Medulla oblongata (tissue), 1 donor: ENCODE data around the gene KRT38.
"Not testable (repeated sequence)": the region's sequence is repeated elsewhere in the genome, so short reads cannot be mapped to it uniquely, and the experiment has no call there.

Experiments used
- DNase-seq: peaks from one replicate; pipeline ENCODE4 v3.0.0-alpha.2; 2015; ENCODE audit errors: extremely low spot score

Gene KRT38

DNA sequence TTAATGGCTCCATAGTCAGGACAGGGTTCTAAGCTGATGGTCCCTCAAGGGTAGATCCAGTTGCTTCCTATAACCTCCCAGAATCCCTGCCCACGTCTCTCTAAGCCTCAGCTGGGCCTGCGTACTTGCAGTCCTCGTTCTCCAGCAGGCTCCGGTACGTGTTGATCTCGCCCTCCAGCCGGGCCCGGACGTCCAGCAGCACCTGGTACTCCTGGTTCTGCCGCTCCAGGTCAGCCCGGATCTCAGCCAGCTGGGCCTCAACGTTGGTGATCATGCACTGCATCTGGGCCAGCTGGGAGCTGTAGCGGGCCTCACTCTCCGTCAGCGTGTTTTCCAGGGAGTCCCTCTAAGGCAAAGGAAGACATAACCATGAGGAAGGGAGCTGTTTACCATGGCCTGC, 21.9 kb upstream of the KRT38 start:
- no peak for DNase-seq

DNA sequence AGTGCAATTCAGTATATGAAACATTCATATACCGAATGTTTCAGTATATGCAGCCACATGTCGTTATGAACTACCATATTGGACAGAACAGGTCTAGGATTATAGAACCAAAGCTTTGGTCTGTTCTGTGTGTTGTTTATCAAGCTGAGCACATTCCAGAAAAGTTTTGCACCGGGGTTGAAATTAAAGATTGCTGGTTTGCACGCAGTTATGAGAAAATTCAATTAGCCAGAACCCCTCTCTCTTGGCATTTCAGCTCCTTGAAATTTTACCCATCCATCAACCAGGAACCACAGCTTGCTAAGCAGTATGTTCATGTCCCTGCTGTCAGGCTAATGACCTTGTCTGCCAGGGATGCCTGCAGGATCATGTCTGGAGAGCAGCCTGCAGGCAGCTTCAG, 16.9 kb upstream of the KRT38 start:
- DNase-seq: no peak

- DNase-seq: no peak
Measured at GRCh38 chr17:41456204-41456603, 15.4 kb upstream of the KRT38 start.

GRCh38 chr17:41455236-41455635, 14.5 kb upstream of the KRT38 start:
- no peak for DNase-seq

DNA sequence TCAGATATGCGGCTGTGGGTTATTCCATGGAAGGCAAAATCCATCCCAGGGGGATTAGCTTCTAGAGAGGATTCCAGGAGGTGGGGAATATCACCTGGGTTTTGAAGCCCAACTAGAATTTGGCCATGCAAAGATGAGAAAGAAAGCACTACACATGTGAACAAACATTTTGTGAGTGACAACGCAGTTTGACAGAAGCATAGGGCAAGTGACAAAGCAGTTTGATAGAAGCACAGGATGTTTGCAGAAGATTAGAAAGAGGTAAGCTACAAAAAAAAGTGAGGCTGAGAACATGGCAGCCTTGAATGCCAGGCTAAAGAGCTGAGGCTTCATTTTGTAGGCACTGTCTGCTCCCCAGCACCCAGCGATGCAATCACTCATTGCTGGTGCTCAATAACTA, 12.3 kb upstream of the KRT38 start:
- no peak for DNase-seq

- DNase-seq: peak; percentile 9
Measured at GRCh38 chr17:41452281-41452680, 11.5 kb upstream of the KRT38 start.

- no peak for DNase-seq
Measured at GRCh38 chr17:41451154-41451728, 10.5 kb upstream of the KRT38 start.

DNA sequence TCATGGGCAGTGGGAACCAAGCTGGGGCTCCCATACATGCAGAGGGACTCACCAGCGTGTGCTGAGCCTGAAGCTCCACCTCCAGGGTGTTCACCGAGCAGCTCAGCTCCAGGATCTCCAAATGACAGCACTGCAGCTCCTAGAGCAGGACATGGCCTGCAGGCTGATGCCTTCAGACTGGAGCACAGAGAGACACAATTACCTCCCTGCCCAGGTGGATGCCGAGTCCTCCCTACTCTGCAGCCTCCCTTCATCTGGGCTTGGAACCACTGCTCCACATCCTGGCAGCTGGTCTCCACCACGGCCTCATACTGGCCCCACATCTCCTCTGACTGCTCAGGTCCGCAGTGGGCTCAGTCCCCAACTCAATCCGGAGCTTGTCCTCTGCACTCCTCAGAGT, 8.2 kb upstream of the KRT38 start:
- DNase-seq: no peak

DNA sequence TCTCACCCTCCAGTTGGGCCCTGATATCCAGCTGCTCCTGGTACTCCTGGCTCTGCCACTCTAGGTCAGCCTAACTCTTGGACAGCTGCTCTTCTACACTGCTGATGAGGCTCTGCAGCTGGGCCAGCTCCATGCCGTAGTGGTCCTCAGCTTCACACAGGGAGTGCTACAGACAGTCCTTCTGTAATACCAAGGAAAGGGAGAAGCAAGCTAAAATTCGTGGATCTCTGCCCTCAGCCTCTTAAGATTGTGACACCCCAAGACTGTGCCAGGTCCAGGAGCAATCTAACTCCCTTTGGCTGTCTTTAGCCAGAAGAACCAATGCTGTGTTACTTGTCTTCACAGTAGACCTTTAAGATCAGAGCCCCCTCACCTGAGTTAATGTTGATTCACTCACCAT, 7.7 kb upstream of the KRT38 start:
- DNase-seq: no peak

DNA sequence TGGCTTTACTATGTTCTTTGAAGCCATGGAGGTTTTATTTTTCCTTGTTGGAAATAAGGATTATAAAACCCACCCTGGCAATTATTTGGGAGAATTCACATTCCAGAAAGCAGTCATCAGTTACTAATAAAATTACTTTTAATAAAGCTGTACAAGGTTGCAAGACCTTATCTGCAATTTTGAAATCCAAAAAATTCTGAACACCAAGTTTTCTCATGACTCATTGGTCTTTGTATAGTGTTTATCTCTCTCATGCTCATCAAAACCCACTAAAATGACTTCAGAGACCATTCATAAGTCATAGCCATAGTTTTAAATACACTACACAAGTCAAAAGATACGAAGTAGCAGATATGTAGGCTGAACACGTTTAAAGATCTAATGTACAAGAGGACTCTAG, 6.0 kb upstream of the KRT38 start:
- DNase-seq: no peak

DNA sequence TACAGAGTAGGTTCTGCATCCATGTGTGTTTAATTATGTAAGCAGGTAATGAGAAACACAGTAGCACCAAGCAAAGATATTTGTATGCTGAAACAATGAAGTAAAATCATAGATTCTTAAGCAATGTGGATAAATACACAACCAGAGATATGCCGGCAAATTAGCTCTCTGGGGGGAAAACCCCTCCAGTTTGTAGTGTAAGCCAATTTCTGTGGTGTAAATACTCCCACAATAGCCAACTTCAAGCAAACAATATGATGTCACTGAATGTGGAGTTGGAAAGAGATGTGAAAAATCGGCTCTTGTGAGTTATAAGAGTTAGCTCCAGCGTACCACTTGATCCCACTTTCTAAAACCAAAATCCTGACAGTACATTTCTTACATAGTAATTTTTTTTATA, 3.9 kb upstream of the KRT38 start:
- no peak for DNase-seq

DNA sequence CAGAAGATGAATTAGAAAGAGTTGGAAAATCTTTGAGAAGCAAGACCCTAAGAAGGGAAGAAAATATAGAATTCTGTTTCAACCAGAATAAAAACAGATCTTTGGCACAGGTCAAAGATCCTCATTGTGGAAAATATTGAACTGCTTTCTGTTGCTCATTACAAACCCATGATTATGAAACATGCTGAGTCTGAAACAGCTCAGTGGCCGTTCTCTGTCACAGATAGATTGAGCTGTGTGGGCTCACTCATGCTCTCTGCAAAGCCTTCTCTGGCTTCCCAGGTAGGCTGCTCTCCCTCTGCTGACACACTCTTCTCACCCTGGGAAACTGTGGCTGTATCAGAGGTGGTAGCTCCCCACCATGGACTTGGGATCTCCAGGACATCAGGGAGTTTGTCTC, 3.4 kb upstream of the KRT38 start:
- no peak for DNase-seq

DNA sequence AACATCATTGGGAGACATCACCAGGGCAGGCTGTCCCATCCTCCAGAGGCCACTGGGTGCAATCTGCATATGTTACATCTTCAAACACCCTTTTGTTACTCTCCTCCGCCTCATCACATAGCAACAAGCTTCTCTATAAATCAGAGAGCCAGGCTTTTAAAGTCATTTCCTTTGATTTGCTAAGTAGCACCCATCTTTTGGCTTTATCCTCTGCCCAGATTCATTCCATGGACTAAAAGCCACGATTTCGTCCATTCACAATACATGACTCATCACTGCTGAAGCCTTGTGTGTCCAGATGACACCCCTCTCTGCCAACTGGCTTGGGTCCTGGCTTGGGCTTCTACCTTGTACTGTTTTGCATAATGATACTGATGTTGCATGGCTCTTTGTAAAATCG, 2.0 kb upstream of the KRT38 start:
- no peak for DNase-seq

- DNase-seq: no peak
Measured at GRCh38 chr17:41439375-41439774, 1.4 kb downstream of the KRT38 start.

DNA sequence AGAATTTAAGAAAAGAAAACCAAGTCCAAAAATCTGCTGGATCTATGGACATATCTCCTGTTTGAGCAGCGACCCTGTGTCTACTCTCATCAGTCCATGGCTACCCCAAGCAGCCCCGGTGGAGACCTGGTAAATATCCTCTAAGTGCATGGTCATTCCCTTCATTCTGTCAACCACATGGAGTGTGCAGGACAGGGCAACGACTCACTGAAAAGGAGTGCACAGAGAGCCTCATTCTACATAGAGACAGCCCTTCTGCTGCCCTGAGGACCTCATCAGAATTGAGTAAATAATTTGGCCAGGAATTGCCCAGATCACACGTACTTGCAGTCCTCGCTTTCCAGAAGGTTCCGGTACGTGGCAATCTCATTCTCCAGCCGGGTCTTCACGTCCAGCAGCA, 3.0 kb downstream of the KRT38 start:
- no peak for DNase-seq

DNA sequence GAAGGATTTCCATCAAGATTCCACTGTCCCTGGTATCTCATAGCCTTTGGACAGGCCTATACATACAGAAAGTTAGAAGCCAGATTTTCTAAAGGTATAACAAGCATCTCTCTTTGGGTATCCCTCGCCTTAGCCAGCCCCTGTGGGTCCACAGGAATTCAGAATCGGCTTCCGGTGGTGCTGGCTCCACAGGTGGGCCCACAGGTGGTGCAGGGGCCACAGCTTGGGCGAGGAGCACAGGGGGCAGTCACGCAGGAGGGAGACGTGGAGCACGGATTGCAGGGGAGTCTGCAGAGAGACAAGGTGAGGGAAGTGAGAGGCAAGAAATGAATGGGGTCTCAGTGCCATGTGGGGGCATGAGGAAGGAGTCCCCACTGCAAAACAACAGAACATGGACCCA, 3.5 kb downstream of the KRT38 start:
- no peak for DNase-seq

GRCh38 chr17:41434415-41434814, 6.4 kb downstream of the KRT38 start:
- no peak for DNase-seq

DNA sequence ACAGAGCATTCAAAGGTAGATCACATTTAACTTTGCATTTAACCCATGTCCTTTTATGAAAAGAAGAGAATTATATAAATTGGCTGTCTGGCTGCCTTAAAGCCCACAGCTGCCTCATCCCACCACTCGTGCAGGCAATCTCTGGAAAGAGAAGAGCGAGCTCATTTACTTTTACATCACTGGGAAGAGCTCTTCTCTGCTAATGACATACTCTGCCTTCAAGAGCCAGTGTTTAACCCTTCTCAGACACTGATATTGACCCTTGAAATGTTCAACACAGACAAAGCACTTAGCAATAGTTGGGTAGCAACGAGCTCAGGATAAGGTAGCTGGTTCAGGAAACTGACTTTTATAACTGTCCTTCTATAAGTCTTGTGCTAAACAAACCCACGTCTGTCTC, 6.8 kb downstream of the KRT38 start:
- no peak for DNase-seq

- no peak for DNase-seq
Measured at GRCh38 chr17:41433586-41433985, 7.2 kb downstream of the KRT38 start.

DNA sequence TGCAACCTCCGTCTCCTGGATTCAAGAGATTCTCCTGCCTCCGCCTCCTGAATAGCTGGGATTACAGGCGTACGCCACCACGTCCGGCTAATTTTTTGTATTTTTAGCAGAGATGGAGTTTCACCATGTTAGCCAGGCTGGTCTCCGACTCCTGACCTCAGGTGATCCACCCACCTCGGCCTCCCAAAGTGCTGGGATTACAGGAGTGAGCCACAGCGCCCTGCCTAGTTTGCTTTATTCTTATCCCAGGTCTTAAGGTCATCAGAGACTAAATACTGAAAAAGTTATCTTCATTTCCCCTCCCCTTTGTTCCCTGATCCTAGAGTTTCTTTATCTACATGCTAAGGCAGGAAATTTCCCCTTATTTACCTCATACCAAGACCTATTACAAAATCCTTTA, 10.4 kb downstream of the KRT38 start:
- not testable (repeated sequence) for DNase-seq

DNA sequence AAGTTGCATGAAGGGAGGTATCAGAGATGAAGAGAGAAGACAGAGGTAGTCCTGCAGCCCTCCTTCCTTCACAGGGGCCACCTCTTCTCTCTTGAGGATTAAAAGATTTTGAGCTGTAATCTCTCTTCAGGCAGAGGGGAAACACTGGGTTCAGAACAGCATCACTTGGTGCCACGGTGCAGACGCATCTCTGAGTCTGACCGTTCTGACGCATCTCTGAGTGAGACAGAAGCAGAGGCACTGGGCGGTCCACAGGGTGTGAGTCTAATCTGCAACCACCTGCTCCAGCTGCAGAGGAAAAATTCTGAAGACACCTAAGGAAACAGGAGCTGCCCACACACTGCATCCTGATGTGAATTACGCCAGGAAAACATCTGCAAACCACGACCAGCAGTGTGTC, 11.1 kb downstream of the KRT38 start:
- no peak for DNase-seq

DNA sequence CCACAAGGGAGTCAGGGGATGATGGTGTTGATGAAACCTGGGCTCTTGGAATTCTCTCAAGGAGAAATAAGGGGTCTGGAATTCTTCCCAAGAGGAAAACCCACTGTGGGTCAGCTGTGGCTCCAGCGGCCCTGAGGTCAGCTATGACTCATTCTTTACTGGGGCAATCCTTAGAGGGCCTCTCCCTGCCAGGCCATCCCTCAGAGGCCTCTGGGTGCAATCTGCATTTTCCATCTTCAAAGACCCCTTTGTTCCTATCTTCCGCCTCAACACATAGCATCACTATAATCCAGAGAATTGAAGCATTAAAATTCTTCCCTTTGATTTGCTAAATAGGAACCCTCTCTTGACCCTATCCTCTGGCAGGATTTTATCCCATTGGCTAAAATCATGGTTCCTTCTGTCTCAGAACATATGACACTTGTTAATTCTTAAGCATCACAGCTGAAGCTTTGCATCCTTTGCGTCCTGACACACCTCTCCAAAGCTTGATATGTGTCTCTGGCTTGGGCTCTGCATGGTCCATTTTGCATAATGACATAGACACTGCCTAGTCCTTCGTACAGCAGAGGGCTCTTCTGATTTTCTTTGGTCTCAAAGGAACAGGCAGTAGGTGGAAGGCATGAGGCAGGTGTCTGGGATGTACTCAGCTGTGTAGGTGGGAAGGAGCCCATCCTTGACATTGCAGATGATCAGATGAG, 12.0 kb downstream of the KRT38 start:
- no peak for DNase-seq

GRCh38 chr17:41424111-41424635, 16.6 kb downstream of the KRT38 start, which contains the start of gene KRT37:
Gene KRT37, minus strand, starts transcription at chr17:41424585. Its CDS starts 62 bp downstream, at chr17:41424523.
- DNase-seq: no peak

DNA sequence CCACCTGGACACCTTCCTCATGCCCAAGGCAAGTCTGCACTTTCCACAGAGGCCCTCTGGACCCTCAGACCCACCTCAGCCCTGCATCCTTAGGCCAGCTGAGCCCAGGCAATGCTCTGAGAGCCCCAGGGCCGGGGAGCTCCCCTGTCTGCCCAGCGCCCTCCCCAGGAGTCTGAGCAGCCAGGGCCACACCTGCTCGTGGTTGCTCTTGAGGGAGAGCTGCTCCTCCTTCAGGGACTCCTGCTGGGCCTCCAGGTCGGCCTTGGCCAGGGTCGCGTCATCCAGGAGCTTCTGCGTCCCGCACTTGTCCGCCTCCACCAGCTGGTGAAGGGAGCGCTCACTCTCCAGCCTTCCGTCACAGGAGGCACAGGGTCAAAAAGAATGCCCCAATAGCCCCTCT, 18.2 kb downstream of the KRT38 start:
- not testable (repeated sequence) for DNase-seq
